Renal pelvis (tissue), 4 donors: ENCODE data around the gene APOBEC3B. TPM values are rescaled to one million over a fixed set of nuclear protein-coding genes. Genes with fewer than 3 reads are reported as not detected.
A peak's percentile ranks its signal among the peaks of the same experiment; 100 is the strongest.
"Not testable (repeated sequence)": the region's sequence is repeated elsewhere in the genome, so short reads cannot be mapped to it uniquely, and the experiment has no call there.

Experiments used
- DNase-seq: peaks from one replicate; pipeline ENCODE4 v3.0.0-alpha.2; 2013
- polyA plus RNA-seq, 3 donors: library from polyadenylated mRNA; unstranded; fragments of 120-200 nt; gene quantifications; one replicate each; pipeline ENCODE4 v1.2.1, GENCODE V29; 2013; ENCODE audit not compliant: insufficient read length in 3 of 3

Gene APOBEC3B
- polyA plus RNA-seq, 3 donors, result 3.4 to 6.8 (median 6.7) TPM

DNA sequence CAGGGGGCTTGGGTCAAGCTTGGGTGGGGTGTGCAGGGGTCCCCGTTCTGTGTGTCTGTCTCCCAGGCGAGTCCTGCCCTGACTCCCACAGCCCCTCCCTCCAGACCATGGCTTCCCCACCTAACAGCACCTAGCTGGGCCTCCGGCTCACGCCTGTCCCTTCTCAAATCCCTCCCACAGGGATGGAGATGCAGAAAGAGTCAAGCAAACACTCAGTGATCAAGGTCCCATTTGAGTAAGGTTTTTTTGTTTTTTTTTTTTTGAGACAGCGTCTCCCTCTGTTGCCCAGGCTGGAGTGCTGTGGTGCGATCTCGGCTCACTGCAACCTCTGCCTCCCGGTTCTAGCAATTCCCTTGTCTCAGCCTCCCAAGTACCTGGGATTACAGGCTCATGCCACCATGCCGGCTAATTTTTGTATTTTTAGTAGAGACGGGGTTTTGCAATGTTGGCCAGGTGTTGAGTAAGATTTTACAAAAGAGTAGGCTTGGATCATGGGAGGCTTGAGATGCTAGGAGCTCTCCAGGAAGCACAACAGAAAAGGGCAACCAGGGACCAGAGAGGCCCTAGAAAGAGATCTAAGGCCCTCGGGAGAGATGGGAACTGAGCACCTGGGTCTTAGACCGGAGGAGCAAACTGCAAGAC lies 44.5 kb downstream of the APOBEC3B start:
- DNase-seq, result no peak

DNA sequence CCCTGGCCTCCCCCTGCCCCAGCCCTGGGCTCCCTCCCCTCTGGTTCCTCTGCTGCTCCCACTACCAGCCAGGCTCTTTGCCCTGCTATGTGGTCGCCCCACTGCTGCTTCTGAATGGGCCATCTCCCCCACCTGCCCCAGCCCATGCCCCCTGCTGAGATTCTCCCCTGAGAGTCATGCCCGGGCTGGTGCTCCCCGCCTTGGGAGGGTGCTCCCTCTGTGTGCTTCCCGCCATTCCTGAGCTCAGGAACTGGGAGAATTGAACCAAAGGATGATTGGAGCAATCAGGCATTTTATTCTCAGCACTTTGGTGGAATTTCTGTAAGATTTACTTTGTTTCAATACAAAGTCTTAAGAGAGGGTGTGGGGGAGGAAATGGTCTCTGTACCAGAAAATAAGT lies 45.6 kb downstream of the APOBEC3B start:
- no peak for DNase-seq

- DNase-seq, result no peak
These were observed 46.1 kb downstream of the APOBEC3B start for GRCh38 chr22:39028281-39028680.

- DNase-seq, result no peak
These were observed 47.1 kb downstream of the APOBEC3B start for GRCh38 chr22:39029227-39029626.

- DNase-seq, result no peak
These were observed 48.6 kb downstream of the APOBEC3B start for GRCh38 chr22:39030705-39031104.

GRCh38 chr22:39031434-39032295 lies 49.5 kb downstream of the APOBEC3B start:
- DNase-seq, result not testable (repeated sequence)

DNA sequence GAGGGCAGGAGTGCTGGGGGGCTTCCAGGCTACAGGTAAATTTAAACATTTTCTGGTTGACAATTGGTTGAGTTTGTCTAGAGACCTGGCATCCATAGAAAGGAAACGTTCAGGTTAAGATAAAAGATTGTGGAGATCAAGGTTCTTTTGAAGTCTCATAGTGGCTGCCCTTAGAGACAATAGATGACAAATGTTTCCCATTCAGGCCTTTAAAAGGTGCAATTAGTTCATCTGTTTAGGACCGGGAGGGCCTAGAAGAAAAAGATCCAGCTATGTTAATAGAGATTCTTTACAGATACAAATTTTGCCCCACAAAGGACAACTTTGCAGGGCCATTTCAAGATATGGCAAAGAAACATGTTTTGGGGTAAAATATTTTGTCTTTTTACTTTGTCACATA lies 54.9 kb downstream of the APOBEC3B start:
- not testable (repeated sequence) for DNase-seq

DNA sequence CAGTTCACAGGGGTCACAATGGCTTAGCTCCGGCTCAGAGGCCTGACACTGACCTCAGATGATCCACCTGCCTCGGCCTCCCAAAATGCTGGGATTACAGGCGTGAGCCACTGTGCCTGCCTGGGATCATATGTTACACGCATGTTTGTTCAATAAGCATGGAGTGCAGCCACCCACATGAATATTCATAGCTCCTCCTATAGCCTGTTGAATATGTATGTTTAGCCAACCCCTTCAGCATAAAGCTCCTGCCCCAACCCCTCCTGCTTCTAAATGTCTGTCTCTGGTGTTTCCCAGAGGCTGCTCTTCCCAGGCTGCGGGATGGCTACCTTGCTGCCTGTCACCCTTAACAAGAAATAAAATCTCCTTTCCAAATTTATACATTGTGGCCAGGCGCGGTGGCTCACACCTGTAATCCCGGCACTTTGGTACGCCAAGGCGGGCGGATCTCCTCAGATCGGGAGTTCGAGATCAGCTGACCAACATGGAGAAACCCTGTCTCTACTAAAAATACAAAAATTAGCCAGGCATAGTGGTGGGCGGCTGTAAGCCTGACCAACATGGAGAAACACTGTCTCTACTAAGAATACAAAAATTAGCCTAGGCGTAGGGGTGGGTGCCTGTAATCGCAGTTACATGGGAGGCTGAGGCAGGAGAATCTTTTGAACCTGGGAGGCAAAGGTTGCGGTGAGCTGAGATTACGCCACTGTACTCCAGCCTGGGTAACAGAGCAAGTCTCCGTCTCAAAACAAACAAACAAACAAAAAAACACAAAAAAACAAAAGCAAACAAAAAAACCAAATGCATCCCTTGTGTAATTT lies 57.4 kb downstream of the APOBEC3B start:
- no peak for DNase-seq

DNA sequence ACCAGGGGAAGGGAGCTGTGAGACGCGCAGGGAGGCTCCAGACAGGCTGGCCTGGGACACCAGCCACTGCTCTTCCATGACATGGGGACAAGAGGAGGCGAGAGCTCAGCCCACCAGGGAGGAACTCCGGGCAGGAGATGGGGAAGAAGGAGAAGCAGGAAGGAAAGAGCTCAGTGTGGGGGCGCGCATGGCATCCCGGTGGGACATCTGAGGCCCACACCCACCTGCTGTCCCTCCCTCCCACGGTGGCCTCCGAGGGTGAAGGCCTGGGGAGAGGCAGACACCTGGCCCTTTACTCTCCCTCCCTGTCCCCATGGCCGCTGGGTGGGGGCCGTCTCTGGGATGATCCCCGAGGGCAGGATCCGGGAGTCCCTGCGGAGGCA lies 58.0 kb downstream of the APOBEC3B start:
- DNase-seq, result not testable (repeated sequence)

GRCh38 chr22:39040538-39041296 lies 58.6 kb downstream of the APOBEC3B start, which contains the start of gene APOBEC3F:
TSS of gene APOBEC3F (plus strand) at chr22:39040864. CDS start at chr22:39040961, 97 bp downstream.
- peak; percentile 31 for DNase-seq

DNA sequence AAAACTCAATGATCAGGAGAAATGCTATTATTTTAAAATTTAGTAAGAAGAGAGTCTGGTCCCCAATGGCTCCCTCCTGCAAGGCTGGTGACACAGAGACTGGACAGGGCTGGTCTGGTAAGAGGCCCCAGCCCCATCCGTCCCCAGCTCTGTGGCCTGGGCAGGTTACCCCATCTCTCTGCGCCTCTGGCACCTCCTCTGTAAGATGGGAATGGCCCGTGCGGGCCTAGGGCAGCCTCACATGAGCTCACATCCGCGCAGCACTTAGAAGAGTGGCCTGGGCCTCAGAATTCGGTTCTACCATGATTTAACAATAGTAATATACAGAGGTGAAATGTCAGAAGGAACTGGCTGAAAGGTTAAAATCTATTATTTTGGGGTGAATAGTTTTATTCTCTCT lies 59.8 kb downstream of the APOBEC3B start:
- DNase-seq, result no peak

Other genes with a start within 250 kb of the APOBEC3B start
- gene SUN2, start 226.3 kb upstream of the APOBEC3B start, polyA plus RNA-seq, result 10 to 100 TPM; 62.8 to 89.9 (median 65.6) TPM
- gene DNAL4, start 188.2 kb upstream of the APOBEC3B start, polyA plus RNA-seq, result 10 to 100 TPM; 39.3 to 43.6 (median 40.4) TPM
- gene NPTXR, start 138.3 kb upstream of the APOBEC3B start, polyA plus RNA-seq, result 1 to 10 TPM; 4.1 to 4.9 (median 4.4) TPM
- gene CBX6, start 110.1 kb upstream of the APOBEC3B start, polyA plus RNA-seq, result 10 to 100 TPM; 43.7 to 46.4 (median 45.2) TPM
- gene APOBEC3A, start 24.7 kb upstream of the APOBEC3B start, polyA plus RNA-seq, result under 1 TPM in 2 of 3 donors, not detected in 1; 0.11 to 0.25 TPM
- gene APOBEC3C, start 31.9 kb downstream of the APOBEC3B start, polyA plus RNA-seq, result 10 to 100 TPM in 1 of 3 donors, 1 to 10 TPM in 2; 9.1 to 10.8 (median 9.3) TPM
- 1 to 10 TPM in 2 of 3 donors, under 1 TPM in 1; 0.57 to 2.7 (median 1.5) TPM for gene APOBEC3D, start 38.8 kb downstream of the APOBEC3B start, polyA plus RNA-seq
- 1 to 10 TPM; 7.4 to 8.7 (median 8.6) TPM for gene APOBEC3F, start 58.5 kb downstream of the APOBEC3B start, polyA plus RNA-seq
- 10 to 100 TPM in 1 of 3 donors, 1 to 10 TPM in 2; 6.5 to 11.4 (median 7.6) TPM for gene APOBEC3G, start 94.9 kb downstream of the APOBEC3B start, polyA plus RNA-seq
- gene APOBEC3H, start 114.9 kb downstream of the APOBEC3B start, polyA plus RNA-seq, result under 1 TPM in 2 of 3 donors, not detected in 1; 0.09 to 0.36 TPM
- 10 to 100 TPM in 2 of 3 donors, 1 to 10 TPM in 1; 8.0 to 12.8 (median 12.4) TPM for gene CBX7, start 170.3 kb downstream of the APOBEC3B start, polyA plus RNA-seq